Left colon (tissue), 2 donors: Measurements from ENCODE around the gene TMEM86A. TPM values are rescaled to one million over a fixed set of nuclear protein-coding genes. Genes with fewer than 3 reads are reported as not detected.
A peak's percentile ranks its signal among the peaks of the same experiment; 100 is the strongest.
"Not testable (repeated sequence)": the region's sequence is repeated elsewhere in the genome, so short reads cannot be mapped to it uniquely, and the experiment has no call there.

Experiments
- ATAC-seq: fragments of 200-7000 bp; cut with Tn5 transposase; one replicate; pipeline ENCODE4 v1.9.1; 2020; ENCODE audit warnings: mild to moderate bottlenecking, moderate library complexity
- DNase-seq, 2 donors: peaks; one replicate each; pipeline ENCODE4 v3.0.0-alpha.2; 2020
- intact Hi-C, 2 donors: fragments of 100-400 bp; cut with DNase I in 1 of 2; cut with micrococcal nuclease in 1 of 2; formaldehyde crosslinking; loops; one replicate each; pipeline versions ENCODE4 v1.11.2 to v1.14.0; 2022; cut with DNase I, micrococcal nuclease
- long read RNA-seq: library from polyadenylated mRNA; unstranded; transcript quantifications from one replicate; pipeline ENCODE4 v2.0.0, GENCODE V29; 2021
- total RNA-seq, 2 donors: library from RNA; stranded (reverse); fragmentation: NEBNext Ultra II Directional; extraction: Animal tissue kit (Norgen Biotek cat#: 25700); gene quantifications; one replicate each; pipeline ENCODE4 v1.2.1, GENCODE V29; 2021
- donor health status: DM: no; HTN: no; CAD: no.
- donor health status: DM: yes; HTN: yes; CAD: no.

The TMEM86A gene
- total RNA-seq, result 1 to 10 TPM; 2.0 to 3.3 TPM
- long read RNA-seq, partial matches to known transcripts, result 0 of 1 reads
- long read RNA-seq, other reads (novel, unspliced or antisense), result 1 of 1 reads

DNA sequence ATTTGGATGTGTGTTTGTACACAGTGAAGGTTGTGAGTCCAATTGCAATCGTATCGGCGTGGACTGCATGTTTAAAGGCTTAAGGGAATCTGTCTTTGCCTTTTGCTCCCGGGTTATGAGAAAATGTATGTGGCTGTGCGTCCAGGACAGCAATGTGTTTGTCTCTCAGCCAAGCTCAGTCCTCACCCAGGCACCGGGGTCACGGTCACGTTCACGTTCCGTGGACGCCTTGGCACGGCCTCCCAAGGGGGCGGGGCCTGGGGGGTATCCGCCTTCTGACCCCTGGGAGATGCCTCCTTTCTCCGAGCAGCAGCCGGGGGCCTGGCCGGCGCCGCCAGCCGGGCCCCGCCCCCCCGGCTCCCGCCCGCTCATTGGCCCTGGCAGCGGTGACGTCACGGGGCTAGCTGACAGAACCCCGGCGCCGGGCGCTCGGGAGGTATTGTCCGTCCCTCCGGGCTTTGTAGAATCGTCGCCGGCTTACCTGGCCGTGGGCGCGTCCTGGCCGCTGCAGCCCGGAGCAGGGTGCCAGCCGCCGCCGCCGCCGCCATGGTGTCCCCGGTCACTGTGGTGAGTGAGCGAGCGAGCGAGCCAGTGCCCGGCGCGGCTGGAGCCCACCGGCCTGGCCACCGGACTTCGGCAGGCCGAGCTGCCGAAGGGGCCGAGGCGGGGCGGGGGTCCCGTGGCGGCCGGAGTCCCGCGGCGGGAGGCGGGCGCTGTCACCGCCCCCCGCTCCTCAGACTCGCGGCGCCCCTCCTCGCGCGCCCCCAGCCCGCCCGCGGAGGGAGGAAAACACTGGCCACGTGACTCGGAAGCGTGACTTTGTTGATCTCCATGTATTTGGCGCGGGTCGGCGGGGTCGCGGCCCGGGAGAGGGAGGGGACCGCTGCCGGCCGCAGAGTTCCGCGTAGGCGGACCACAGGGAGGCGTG, at the start of gene TMEM86A:
Gene TMEM86A (plus strand): TSS at position 439 of the 928 bp plus-strand sequence. CDS start 108 bp downstream, at position 547.
- DNase-seq (peak; percentile 91 to 95), ATAC-seq (peak; percentile 97)
- intact Hi-C loops, result loop anchor here in 1 of 2 donors (10.0 kb wide), 1 partner anchor 64 kb away; the partner anchor contains the start of gene SPTY2D1

- intact Hi-C loops, result no loop called here
- no peak for DNase-seq
- ATAC-seq, result no peak
These were observed 48.2 kb upstream of the TMEM86A start for GRCh38 chr11:18650353-18650752.

DNA sequence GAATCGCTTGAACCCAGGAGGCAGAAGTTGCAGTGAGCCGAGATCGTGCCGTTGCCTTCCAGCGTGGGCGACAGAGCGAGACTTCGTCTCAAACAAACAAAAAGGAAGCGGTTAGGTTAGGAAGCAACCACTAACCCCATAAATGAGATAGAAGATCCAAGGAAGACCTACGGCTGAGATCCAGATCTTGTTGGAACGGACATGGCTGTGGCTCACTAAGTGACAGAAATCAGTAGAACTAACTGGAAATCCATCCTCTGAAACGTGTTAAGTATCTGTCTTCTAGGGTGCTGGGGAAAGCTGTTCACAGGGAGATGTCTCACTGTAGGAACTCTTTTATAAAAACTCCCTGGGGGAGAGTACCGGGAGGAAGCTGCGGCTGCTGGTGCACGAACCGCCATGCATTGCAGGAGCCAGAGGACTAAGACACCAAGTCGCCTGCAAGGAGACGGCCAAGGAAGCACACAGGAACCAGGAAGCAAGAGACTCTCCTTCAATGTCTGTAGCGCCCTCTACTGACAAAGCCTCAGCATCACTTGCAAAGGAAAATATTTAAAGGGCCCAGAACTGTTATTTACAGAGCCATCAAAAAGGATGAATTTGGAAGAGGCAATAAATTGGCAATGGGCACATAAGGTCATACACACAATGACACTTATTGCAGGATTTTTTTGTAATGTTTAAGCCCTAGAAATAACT, 47.6 kb upstream of the TMEM86A start:
- intact Hi-C loops, result no loop called here
- DNase-seq (peak; percentile 49 to 53), ATAC-seq (peak; percentile 86)

DNA sequence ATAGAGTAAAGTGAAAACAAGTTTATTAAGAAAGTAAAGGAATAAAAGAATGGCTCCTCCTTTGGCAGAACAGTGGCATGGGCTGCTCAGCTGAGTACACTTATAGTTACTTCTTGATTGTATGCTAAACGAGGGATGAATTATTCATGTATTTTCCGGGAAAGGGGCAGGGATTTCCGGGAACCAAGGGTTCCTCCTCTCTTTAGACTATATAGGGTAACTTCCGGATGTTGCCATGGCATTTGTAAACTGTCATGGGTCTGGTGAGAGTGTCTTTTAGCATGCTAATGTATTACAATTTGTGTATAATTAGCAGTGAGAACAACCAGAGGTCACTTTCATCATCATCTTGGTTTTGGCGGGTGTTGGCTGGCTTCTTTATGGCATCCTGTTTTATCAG, 40.9 kb upstream of the TMEM86A start:
- DNase-seq (no peak), ATAC-seq (no peak)
- intact Hi-C loops, result no loop called here

DNA sequence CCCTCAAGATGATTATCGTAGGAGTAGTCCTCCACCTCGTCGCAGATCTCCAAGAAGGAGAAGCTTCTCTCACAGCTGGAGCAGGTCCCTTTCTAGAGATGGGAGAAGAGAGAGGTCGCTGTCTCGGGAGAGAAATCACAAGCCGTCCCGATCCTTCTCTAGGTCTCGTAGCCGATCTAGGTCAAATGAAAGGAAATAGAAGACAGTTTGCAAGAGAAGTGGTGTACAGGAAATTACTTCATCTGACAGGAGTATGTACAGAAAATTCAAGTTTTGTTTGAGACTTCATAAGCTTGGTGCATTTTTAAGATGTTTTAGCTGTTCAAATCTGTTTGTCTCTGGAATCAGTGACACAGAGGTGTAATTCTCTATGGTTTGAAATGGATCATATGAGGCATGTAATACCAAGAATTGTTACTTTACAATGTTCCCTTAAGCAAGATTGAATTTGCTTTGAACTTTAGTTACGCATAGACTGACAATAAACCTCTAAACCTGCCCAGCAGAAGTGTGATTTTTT, 33.2 kb upstream of the TMEM86A start:
- intact Hi-C loops, ATAC-seq, DNase-seq: not testable (repeated sequence)

DNA sequence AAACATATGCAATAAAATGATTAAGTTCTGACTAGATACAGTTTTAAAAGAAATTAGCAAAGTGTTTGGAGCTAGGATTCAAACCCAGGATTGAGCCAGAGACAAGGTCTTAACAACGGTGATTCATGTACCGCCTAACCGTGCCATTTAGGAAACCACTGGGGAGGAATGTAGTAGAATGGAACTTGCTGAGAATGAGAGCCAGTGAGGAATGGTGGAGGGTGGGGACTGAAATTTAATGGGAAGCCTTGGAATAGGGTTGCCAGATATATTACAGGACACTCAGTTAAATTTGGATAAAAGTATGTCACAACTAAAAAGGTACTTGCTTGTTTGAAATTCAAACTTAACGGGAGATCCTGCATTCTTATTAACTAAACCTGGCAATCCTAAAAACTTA, 30.4 kb upstream of the TMEM86A start:
- ATAC-seq, result no peak
- no peak for DNase-seq
- intact Hi-C loops, result no loop called here

GRCh38 chr11:18669219-18669596, 29.4 kb upstream of the TMEM86A start:
- ATAC-seq (no peak), DNase-seq (no peak)
- intact Hi-C loops, result no loop called here

DNA sequence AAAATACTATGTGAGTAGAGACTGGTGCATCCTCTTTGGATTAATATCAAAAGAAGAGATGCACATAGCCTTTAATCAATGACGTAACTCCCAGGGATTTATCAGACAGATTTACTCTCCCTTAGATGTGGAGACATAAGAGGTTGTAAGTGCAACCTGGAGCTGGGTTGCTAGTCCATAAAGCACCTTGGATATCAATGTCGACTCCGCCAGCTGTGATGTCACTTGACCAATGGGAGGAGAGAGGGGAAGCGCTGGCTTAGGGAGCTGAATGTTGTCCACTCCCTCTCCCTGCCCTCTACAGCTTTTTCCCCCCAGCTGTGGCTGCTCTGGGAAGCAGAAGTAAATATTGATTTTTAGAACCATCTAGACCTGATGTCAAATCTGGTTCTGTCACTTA, 28.9 kb upstream of the TMEM86A start:
- ATAC-seq, result no peak
- no peak for DNase-seq
- intact Hi-C loops, result no loop called here

DNA sequence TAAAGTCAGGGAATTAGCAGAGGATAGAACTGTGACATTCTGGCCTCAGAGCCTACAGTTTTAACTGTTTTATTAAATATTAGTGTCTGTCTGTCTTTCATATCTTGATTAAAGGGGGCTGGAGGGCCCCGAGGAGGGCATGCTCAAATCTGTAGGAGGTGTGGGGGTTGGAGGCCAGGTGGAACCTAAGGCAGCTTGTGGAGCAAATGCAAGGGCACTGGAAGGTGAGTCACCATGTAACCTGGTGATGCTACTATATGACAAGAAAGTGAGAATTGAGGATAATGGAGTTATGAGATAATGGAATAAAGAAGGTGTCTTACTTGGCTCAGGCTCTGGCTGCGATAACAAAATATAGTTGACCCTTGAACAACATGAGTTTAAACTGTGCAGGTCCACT, 27.3 kb upstream of the TMEM86A start:
- intact Hi-C loops, result no loop called here
- no peak for DNase-seq

DNA sequence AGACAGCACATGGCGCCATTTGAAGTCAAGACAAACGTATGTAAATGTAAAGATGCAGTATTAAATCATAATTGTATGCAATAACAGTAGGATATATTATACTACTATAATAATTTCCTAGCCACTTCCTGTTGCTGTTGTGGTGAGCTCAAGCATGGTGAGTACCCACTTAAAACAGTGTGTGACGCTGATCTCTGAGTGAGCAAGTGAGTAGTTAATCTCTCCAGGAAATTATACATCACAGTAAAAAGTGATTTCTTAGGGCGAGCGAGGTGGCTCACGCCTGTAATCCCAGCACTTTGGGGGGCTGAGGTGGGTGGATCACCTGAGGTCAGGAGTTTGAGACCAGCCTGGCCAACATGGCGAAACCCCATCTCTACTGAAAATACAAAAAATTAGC, 26.4 kb upstream of the TMEM86A start:
- DNase-seq, intact Hi-C loops, ATAC-seq: not testable (repeated sequence)

More for the DNA sequence above, 27.3 kb upstream of the TMEM86A start:
- ATAC-seq, result no peak

- ATAC-seq, result no peak
- intact Hi-C loops, result no loop called here
- DNase-seq, result no peak
These were observed 21.8 kb upstream of the TMEM86A start for GRCh38 chr11:18676803-18677202.

GRCh38 chr11:18677560-18677959, 21.0 kb upstream of the TMEM86A start:
- intact Hi-C loops, result no loop called here

GRCh38 chr11:18681949-18682348, 16.6 kb upstream of the TMEM86A start:
- DNase-seq, ATAC-seq, intact Hi-C loops: not testable (repeated sequence)

More at GRCh38 chr11:18677560-18677959, 21.0 kb upstream of the TMEM86A start:
- no peak for DNase-seq
- ATAC-seq, result no peak

- intact Hi-C loops, result no loop called here
- no peak for DNase-seq
- ATAC-seq, result no peak
These were observed 16.1 kb upstream of the TMEM86A start for GRCh38 chr11:18682466-18682865.

DNA sequence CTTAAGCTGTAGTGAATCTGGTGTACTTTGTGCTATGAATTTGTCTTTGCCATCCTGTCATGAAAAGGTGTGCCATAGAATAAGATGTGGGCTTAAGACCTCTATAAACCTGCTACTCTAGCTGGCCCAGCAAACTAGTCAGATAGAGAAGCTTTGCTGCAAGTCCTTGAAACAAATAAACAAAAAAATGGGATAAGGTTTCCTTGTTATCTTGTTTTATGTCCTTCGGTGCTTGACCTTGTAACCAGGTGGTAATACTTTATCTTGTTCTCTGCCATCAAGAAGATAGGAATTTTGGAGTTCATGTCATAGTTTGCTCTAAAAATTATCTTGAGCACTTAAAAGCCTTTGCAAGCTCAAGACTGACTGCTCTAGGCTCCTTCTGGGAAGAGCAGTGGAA, 14.3 kb upstream of the TMEM86A start:
- ATAC-seq (no peak), DNase-seq (no peak)
- intact Hi-C loops, result no loop called here

DNA sequence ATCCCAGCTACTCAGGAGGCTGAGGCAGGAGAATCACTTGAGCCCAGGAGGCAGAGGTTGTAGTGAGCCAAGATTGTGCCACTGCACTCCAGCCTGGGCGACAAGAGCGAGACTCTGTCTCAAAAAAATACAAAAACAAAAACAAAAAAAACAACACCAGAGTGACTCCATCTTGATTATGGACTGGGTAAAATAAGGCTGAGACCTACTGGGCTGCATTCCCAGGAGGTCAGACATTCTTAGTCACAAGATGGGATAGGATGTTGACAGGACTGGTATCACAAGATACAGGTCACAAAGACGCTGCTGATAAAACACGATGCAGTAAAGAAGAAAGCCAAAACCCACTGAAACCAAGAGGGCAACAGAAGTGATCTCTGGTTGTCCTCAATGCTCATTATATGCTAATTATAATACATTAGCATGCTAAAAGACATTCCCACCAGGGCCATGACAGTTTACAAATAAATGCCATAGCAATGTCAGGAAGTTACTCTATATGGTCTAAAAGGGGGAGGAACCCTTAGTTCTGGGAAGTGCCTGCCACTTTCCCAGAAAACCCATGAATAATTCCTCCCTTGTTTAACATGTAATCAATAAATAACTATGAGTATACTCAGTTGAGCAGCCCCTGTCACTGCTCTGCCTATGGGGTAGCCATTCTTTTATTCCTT, 7.0 kb upstream of the TMEM86A start:
- intact Hi-C loops, result loop anchor here in 1 of 2 donors (10.0 kb wide), 1 partner anchor 57 kb away; the partner anchor contains the start of gene SPTY2D1
- not testable (repeated sequence) for ATAC-seq, DNase-seq

- intact Hi-C loops, result loop anchor here in 1 of 2 donors (10.0 kb wide), 1 partner anchor 58 kb away; the partner anchor contains the start of gene SPTY2D1
- no peak for DNase-seq
- ATAC-seq, result no peak
These were observed 5.4 kb upstream of the TMEM86A start for GRCh38 chr11:18692941-18693760.
